ENCODE measurements around the gene ASRGL1.
"Not testable (repeated sequence)": the region's sequence is repeated elsewhere in the genome, so short reads cannot be mapped to it uniquely, and the experiment has no call there.

The ASRGL1 gene

DNA sequence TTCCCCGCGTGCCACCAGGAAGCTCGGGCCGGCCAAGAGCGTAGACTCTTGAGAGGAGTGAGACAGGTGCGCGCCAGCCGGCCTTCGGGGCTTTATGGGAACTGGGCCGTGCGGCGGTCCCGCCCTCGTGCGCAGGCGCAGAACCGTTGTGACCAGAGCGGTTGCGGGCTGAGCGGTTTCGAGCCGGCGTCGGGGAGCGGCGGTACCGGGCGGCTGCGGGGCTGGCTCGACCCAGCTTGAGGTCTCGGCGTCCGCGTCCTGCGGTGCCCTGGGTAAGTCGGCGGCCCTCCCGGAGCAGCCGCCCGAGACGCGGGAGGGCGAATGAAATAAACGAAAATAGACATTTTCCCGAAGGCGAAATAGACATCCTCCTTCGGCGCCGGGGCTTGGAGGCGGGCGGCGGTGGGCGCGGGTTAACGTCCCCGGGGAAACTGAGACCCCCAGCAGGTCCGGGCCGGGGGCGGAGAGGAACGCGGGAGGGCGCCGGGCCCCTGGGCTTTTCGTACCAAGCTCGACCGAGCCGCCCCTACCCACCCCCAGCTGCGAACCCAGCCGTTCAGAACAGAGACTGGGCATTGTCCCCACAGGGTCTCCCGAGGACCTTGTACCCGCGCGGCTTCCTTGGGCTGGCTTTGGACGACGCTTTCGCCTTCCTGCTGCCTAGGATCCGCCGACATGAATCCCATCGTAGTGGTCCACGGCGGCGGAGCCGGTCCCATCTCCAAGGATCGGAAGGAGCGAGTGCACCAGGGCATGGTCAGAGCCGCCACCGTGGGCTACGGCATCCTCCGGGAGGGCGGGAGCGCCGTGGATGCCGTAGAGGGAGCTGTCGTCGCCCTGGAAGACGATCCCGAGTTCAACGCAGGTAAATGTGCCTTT lies at the start of gene ASRGL1:
Gene ASRGL1, plus strand, starts transcription at position 146 of the 879 bp plus-strand sequence. Its CDS starts 530 bp downstream, at position 676.
- DNase-seq (ENCODE audit: low spot score): peak; percentile 64

- no peak for DNase-seq (ENCODE audit: low spot score)
Measured at GRCh38 chr11:62295504-62295903, 41.7 kb upstream of the ASRGL1 start.

- no peak for DNase-seq (ENCODE audit: low spot score)
Measured at GRCh38 chr11:62298975-62299374, 38.3 kb upstream of the ASRGL1 start, which contains the start of gene SCGB1D4. TSS of gene SCGB1D4 (minus strand) at chr11:62299075. CDS start at chr11:62299010, 65 bp downstream.

GRCh38 chr11:62306227-62306626 lies 31.0 kb upstream of the ASRGL1 start:
- no peak for DNase-seq (ENCODE audit: low spot score)

- DNase-seq (ENCODE audit: low spot score): no peak
Measured at GRCh38 chr11:62307950-62308349, 29.3 kb upstream of the ASRGL1 start.

GRCh38 chr11:62309991-62310390 lies 27.3 kb upstream of the ASRGL1 start:
- no peak for DNase-seq (ENCODE audit: low spot score)

GRCh38 chr11:62315431-62315830 lies 21.8 kb upstream of the ASRGL1 start:
- no peak for DNase-seq (ENCODE audit: low spot score)

DNA sequence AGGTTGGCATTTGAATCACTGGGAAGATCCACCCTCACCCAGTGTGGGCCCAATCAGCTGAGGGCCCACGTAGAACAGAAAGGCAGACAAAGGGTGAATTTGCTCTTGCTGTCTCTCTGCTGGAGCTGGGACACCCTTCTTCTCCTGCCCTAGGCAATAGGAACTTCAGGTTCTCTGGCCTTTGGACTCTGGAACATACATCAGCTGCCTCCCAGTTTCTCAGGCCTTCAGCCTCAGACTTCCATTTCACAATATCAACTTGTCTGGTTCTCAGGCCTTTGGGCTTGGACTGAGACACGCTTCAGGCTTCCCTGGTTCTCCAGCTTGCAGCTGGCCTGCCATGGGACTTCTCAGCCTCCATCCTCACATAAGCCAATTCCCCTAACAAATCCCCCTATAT lies 14.7 kb upstream of the ASRGL1 start:
- no peak for DNase-seq (ENCODE audit: low spot score)

DNA sequence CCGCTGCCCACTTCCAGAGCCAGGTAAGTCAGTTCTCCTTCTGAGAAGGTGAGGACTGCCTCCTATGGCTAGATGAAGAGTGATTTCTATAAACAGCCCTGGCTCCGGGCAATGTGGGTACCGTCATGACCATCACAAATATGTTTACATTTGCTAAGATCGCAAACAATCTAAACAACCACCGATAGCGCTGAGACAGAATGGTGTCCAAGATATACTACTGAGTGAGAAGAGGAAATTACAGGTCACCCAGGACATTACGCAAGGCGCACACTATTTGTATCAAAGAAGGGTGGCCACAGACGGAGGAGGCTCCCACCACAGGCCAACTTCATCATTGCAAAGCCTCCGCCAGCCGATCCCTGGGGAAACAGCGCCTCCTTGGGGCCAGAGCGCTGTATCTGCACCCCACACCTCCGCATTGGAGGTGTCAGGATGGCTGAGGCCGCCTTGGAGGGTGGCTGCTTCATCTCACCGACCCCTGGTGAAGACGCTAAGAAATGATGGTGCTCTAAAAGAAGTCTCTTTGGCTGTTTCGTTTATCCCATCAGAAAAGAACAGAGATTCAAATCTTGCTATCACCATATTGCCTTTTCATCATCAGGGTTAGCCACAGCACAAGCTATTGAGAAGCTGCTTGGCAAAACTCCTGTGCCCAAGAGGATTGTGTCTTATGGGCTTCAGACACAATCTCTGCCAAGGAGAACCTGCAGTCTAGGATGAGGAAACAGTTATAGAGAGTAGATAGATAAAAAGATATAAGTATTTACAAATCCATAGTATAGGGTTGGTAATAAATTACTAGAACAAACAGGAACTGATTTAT lies 12.3 kb upstream of the ASRGL1 start:
- peak; percentile 21 for DNase-seq (ENCODE audit: low spot score)

DNA sequence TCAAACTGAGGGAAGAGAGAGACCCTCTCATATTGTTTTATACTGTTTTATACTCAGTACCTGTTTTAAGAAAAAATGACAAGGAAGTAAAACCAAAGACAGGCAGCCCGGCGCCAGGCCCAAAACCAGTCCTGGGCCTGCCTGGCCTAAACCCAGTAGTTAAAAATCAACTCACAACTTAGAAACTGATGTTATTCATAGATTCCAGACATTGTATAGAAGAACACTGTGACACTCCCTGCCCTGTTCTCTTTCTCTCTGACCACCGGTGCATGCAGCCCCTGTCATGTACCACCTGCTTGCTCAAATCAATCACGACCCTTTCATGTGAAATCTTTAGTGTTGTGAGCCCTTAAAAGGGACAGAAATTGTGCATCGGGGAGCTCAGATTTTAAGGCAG lies 11.5 kb upstream of the ASRGL1 start:
- DNase-seq (ENCODE audit: low spot score): not testable (repeated sequence)

DNA sequence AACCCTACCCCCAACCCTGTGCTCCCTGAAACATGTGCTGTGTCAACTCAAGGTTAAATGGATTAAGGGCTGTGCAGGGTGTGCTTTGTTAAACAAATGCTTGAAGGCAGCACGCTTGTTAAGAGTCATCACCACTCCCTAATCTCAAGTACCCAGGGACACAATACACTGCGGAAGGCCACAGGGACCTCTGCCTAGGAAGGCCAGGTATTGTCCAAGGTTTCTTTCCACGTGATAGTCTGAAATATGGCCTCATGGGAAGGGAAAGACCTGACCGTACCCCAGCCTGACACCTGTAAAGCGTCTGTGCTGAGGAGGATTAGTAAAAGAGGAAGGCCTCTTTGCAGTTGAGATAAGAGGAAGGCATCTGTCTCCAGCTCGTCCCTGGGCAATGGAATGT lies 10.5 kb upstream of the ASRGL1 start:
- DNase-seq (ENCODE audit: low spot score): not testable (repeated sequence)

DNA sequence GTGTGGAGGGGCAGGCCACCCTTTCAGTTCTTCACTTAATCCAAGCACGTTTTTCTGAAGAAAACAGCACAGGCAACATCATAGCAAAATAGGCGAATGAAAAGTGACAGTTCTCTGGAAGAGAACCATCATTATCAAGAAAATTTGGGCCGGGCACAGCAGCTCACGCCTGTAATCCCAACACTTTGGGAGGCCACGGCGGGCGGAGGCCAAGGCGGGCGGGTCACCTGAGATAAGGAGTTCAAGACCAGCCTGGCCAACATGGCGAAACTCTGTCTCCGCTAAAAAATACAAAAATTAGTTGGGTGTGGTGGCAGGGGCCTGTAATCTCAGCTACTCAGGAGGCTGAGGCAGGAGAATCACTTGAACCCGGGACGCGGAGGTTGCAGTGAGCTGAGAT lies 9.7 kb upstream of the ASRGL1 start:
- not testable (repeated sequence) for DNase-seq (ENCODE audit: low spot score)

- DNase-seq (ENCODE audit: low spot score): not testable (repeated sequence)
Measured at GRCh38 chr11:62331264-62331663, 6.0 kb upstream of the ASRGL1 start.

DNA sequence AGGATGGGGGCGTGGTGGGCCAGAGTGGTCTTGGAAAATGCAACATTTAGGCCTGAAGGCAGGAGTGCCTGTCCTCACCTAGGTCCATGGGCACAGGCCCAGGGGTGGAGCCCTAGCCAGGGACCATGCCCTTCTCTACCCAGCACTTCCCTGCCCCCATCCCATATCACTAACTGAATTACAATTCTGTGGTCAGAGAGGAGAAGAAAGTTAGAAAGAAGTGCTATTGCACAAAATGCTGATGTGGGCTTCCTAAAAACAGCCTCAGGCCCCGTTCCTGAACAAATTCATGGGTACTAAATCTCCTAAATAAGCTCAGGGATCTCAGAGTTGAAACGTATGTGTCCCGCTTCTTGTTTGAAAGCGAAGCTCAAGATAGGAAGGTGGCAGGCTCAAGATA lies 3.5 kb upstream of the ASRGL1 start:
- DNase-seq (ENCODE audit: low spot score): no peak

GRCh38 chr11:62336949-62337302 lies 322 bp upstream of the ASRGL1 start:
- not testable (repeated sequence) for DNase-seq (ENCODE audit: low spot score)

GRCh38 chr11:62338218-62338617 lies 970 bp downstream of the ASRGL1 start:
- no peak for DNase-seq (ENCODE audit: low spot score)

- peak; percentile 25 for DNase-seq (ENCODE audit: low spot score)
Measured at GRCh38 chr11:62340269-62340901, 3.1 kb downstream of the ASRGL1 start.

DNA sequence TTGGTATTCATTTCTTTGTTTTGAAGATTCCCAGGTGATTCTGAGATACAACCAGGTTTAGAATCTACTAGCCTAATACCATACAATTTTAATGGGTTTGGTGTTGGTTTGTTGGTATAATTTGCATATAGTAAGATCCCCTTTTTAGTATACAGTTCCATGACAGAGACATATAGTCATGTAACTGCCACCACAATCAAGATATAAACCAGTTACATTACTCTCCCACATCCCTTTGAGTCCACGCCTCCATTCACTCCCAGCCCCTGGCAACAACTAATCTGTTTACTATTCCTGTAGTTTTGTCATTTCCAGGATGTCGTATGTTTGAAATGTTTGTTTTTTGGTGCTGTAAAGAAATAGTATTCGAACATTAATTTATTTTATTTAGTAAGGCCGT lies 4.3 kb downstream of the ASRGL1 start:
- no peak for DNase-seq (ENCODE audit: low spot score)

DNA sequence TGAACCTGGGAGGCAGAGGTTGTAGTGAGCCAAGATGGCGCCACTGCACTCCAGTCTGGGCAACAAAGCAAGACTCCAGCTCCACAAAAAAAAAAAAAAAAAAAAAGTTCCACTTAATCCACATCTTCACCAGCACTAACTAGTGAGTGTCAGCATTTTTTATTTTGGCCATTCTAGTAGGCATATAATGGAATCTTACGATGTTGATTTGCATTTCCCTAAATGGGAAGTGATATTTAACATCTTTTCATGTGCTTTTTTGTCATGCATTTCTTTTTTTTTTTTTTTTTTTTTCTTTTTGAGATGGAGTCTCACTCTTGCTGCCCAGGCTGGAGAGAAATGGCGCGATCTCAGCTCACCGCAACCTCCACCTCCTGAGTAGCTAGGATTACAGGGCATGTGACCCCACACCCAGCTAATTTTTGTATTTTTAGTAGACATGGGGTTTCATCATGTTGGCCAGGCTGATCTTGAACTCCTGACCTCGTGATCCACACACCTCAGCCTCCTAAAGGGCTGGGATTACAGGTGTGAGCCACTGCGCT lies 6.5 kb downstream of the ASRGL1 start:
- DNase-seq (ENCODE audit: low spot score): not testable (repeated sequence)

DNA sequence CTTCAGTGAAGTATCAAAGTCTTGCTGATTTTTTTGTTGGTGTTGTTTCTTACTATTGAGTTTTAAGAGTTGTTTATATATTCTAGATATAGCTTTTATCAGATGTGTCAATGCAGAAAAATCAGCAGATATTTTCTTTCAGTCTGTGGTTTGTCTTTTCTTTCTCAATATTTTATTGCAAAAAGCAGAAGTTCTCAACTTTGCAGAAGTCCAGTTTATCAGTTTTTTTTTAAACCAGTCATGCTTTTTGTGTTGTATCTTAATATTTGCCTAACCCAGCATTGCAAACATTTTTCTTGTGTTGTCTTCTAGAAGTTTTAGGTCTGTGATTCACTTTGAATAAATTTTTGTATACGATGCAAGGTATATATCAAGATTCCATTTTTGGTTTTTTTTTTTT lies 7.0 kb downstream of the ASRGL1 start:
- no peak for DNase-seq (ENCODE audit: low spot score)

DNA sequence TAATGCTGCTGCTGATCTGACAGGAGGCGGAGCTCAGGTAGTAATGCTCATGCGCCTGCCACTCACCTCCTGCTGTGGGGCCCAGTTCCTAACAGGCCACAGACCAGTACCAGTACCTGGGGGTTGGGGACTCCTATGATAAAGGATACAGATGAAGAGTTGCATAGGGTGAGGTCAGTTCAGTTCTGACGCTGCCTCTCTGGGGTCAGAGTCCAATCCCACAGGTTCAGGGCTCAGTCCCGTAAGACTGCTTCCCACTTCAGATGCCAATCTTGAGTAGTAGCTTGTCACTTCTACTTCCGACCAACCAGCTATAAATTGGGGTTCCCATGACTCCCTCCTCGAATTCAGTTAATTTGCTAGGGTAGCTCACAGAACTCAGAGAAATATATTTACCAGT lies 8.6 kb downstream of the ASRGL1 start:
- no peak for DNase-seq (ENCODE audit: low spot score)

Data from hematopoietic multipotent progenitor cell treated with erythropoietin and hydrocortisone succinate and interleukin-3 and kit ligand, for 15 days (in vitro differentiated cells).